ENCODE data around the gene MMAB.

MMAB gene

GRCh38 chr12:109573029-109573913, at the start of gene MMAB, which contains the start of gene MVK:
MMAB (minus strand) TSS chr12:109573504; CDS start chr12:109573480, 24 bp downstream.
MVK (plus strand) TSS chr12:109573794; CDS start chr12:109574823, 1,029 bp downstream.
- peak; percentile 99 to 100 for DNase-seq (ENCODE audit: low read depth in 2 of 2)
- no peak for TF ChIP-seq CTCF (IDR thresholded peaks at IDR 0.05; ENCODE audit: low read depth, low read length)
- peak within 1 kb of the TSS; percentile 76 to 91 for H3K4me3 ChIP-seq (replicated peaks in 1 of 2; ENCODE audit: low read depth in 2 of 2, low read length in 2 of 2)

- DNase-seq (ENCODE audit: low read depth in 2 of 2) = no peak
- TF ChIP-seq CTCF (IDR thresholded peaks at IDR 0.05; ENCODE audit: low read depth, low read length) = no peak
- H3K4me3 ChIP-seq (replicated peaks in 1 of 2; ENCODE audit: low read depth in 2 of 2, low read length in 2 of 2) = no peak overlapping the region
Measured at GRCh38 chr12:109621901-109622364, 48.6 kb upstream of the MMAB start.

- no peak for TF ChIP-seq CTCF (IDR thresholded peaks at IDR 0.05; ENCODE audit: low read depth, low read length)
- DNase-seq (ENCODE audit: low read depth in 2 of 2) = peak in 1 of 2 donors; percentile 18
- no peak overlapping the region for H3K4me3 ChIP-seq (replicated peaks in 1 of 2; ENCODE audit: low read depth in 2 of 2, low read length in 2 of 2)
Measured at GRCh38 chr12:109621211-109621694, 47.9 kb upstream of the MMAB start.

- no peak for DNase-seq (ENCODE audit: low read depth in 2 of 2)
- no peak for TF ChIP-seq CTCF (IDR thresholded peaks at IDR 0.05; ENCODE audit: low read depth, low read length)
- no peak overlapping the region for H3K4me3 ChIP-seq (replicated peaks in 1 of 2; ENCODE audit: low read depth in 2 of 2, low read length in 2 of 2)
Measured at GRCh38 chr12:109619002-109619604, 45.8 kb upstream of the MMAB start.

GRCh38 chr12:109618082-109618481, 44.8 kb upstream of the MMAB start:
- TF ChIP-seq CTCF (IDR thresholded peaks at IDR 0.05; ENCODE audit: low read depth, low read length) = no peak
- DNase-seq (ENCODE audit: low read depth in 2 of 2) = no peak
- H3K4me3 ChIP-seq (replicated peaks in 1 of 2; ENCODE audit: low read depth in 2 of 2, low read length in 2 of 2) = no peak overlapping the region

GRCh38 chr12:109617491-109617890, 44.2 kb upstream of the MMAB start:
- H3K4me3 ChIP-seq (replicated peaks in 1 of 2; ENCODE audit: low read depth in 2 of 2, low read length in 2 of 2) = no peak overlapping the region
- no peak for DNase-seq (ENCODE audit: low read depth in 2 of 2)
- no peak for TF ChIP-seq CTCF (IDR thresholded peaks at IDR 0.05; ENCODE audit: low read depth, low read length)

All from cardiac fibroblast (primary cell).